GM12872 (cell line): ENCODE data around the gene POLR1D.

Experiments used
- TF ChIP-seq, protein P1 (sequence below): IDR thresholded peaks from 3 replicates; pipeline ENCODE4 v1.5.1; 2011; ENCODE audit warnings: low read depth, mild to moderate bottlenecking, low read length, moderate library complexity; ENCODE audit not compliant: insufficient read depth

POLR1D gene

DNA sequence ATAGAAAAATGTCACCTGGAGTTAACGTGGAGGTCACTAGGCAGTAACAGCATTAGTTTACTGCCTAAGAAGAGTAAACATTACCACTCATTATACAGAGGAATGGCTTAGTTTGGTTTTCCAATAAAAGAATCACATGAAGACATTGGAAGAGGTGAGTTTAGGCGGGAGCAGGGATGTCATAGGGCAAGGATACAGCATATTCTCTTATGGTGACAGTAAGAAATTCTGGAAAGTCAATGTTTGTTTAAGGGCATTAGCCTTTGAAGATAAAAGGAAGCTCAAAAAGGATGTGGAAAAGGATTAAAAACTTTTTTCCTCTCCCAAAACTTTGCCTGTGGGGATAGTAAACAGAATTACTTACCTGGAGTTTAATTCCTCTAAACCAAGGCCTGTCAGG, 4.1 kb downstream of the POLR1D start:
- TF ChIP-seq, protein P1, sequence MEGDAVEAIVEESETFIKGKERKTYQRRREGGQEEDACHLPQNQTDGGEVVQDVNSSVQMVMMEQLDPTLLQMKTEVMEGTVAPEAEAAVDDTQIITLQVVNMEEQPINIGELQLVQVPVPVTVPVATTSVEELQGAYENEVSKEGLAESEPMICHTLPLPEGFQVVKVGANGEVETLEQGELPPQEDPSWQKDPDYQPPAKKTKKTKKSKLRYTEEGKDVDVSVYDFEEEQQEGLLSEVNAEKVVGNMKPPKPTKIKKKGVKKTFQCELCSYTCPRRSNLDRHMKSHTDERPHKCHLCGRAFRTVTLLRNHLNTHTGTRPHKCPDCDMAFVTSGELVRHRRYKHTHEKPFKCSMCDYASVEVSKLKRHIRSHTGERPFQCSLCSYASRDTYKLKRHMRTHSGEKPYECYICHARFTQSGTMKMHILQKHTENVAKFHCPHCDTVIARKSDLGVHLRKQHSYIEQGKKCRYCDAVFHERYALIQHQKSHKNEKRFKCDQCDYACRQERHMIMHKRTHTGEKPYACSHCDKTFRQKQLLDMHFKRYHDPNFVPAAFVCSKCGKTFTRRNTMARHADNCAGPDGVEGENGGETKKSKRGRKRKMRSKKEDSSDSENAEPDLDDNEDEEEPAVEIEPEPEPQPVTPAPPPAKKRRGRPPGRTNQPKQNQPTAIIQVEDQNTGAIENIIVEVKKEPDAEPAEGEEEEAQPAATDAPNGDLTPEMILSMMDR, result no peak

DNA sequence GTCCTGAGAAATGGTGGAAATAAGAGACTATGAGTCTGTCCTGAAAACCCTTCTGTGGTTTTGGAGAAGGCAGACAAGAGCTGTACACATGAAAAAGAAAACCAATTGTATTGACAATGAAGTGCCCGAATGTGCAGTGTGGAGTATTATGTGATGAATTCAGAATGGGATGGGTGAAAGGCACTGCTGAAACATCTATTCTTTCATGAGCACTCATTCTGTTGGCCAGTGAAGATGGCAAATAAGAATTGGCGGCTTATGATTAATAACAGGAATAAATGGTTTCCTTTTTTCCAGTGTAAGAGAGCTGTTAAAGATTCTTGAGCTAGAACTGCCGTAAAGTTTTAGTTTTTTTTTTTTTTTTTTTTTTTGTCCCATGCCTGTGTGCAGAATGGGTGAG, 5.7 kb downstream of the POLR1D start:
- TF ChIP-seq, protein P1, result no peak

DNA sequence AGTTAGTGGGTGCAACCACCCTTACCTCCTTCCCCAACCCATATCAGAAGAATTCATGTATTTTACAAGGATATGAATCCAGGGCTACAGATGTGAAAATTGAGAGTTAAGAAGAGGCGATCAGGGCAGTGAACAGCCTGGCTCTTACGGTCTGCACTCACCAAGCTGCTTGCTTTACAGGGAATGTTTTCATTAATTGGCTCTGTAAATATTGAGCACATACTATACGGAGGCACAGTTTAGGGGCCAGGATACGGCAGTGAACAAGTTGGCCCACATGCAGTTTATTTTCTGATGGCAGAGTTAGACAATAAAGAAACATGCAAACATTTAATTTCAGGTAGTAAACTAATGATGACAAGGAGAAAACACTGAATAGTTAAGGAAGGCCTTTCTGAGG, 6.4 kb downstream of the POLR1D start:
- TF ChIP-seq, protein P1, result no peak

DNA sequence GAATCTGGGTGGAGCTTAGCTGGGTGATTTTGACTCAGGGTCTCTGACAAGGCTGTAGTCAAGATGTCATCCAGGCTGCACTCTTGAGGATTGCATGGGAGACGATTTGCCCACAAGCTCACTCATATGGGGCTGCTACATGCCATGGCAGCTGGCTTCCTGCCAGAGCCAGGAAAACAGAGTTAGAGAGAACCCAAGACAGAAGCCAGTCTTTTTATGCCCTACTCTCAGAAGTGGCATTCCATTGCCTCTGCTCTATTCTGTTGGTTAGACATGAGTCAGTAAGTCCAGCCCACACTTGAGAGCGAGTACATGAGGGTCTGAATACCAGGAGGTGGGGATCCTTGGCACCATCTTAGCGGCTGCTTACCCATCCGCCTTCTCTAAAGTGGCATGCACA, 9.5 kb downstream of the POLR1D start:
- TF ChIP-seq, protein P1, result no peak

DNA sequence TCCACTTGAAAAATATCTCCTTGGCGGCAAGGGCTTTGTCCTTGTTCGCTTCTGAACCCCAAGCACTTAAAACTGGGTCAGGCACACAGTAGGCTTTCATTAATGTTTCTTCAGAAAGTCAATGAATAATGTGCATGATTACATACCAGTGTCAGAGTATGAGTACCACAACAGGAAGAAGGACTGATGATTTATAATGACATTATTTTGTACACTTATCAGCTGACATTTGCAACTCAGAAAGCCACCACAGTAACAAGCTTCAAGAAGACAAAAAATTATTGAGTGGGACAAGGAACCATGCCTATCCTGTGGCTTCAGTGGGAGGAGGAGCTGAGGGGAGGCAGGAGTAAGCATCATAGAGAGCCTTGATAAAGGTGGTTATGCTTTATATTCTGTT, 10.0 kb downstream of the POLR1D start:
- TF ChIP-seq, protein P1, result no peak

DNA sequence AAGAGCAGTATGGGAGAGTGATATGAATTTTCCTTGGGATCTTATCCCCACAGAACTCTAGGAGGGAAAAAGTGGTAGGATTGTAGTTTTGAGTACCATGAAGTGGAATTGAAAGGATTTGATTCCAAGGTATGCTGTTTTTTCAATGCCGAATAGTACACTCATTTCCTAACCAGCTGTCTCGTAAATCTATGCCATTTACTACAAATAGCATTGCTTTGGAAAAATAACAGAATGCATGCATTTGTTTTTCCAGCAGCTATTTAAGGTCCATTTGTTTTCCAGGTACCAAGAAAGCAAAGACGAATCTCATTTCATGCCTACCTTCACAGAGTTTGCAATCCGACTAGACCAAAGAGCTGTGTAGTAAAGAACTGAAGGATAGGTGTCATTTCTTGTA, 10.5 kb downstream of the POLR1D start:
- TF ChIP-seq, protein P1, result no peak

DNA sequence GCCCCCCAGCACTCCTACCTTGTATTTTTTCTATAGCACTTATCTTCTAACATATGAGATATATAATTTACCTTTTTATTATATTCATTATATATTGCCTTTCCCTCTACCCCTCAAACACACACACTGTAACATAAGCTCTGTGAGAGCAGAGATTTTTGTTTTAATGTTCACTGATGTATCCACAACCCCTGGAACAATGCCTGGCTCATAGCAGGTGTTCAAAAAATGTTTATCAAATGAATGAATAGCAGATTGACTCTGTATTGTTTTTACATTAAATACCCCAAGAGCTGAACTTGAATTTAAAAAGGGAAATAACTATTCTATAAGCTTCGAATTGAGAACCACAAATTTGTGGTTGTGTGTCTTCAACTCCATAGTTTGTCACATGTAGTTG, 11.0 kb downstream of the POLR1D start:
- TF ChIP-seq, protein P1, result no peak

DNA sequence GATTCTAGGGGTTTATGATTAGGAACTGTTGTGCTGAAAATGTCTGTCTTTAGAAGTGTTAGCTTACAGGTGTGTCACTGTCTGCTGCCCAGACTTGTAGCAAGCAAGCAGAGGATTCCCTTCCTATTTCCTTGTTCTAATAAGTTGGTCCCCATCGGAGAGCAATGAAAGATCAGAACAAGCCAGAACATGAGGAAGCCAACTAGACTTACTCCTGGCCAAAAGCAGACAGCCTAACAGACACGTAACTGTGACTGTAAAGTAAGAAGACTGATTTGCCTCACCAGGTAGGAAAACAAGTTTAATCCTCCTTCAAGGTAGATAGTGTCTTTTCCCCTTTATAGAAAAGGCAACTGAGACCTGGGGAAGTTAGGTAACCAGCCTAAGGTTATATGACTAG, 12.5 kb downstream of the POLR1D start:
- TF ChIP-seq, protein P1, result no peak
